Measurements from ENCODE around the gene XXYLT1. TPM values are rescaled to one million over a fixed set of nuclear protein-coding genes. Genes with fewer than 3 reads are reported as not detected.

The XXYLT1 gene
- total and polyA plus RNA-seq, 12 donors: 2.2 to 7.2 (median 3.6) TPM

GRCh38 chr3:195087328-195087727, 183.6 kb downstream of the XXYLT1 start:
- DNase-seq (no peak), ATAC-seq (peak in 2 of 8 donors; percentile 62 to 64)
- Histone ChIP-seq H3K27me3 (no peaks in the 10 kb centered on the region), H3K36me3 (no peaks in the 10 kb centered on the region), H3K9me3 (no peaks in the 10 kb centered on the region), H3K27ac (no peak overlapping the region), H3K4me1 (peaks cover 0 to 12% (median 8%) of the 10 kb centered on the region in 9 donors), H3K4me3 (peak overlapping the region in 6 of 10 donors; percentile 12 to 40 (median 28))
- TF ChIP-seq CTCF (IDR thresholded peaks at IDR 0.05): no peak
- intact Hi-C loops (cut with DNase I): loop anchor here in 1 of 10 donors (10.0 kb wide), 1 partner anchor 213 kb away; no protein-coding TSS in a partner anchor
- 53 to 94% methylated on average over 7 of the region's 7 CpGs for WGBS, 2 donors

- WGBS, 2 donors: 91 to 93% methylated on average over 13 of the region's 13 CpGs
- TF ChIP-seq CTCF (IDR thresholded peaks at IDR 0.05): no peak
- ATAC-seq: peak in 3 of 8 donors; percentile 23 to 56 (median 28)
- DNase-seq: no peak
- intact Hi-C loops (cut with DNase I): loop anchor here in 1 of 10 donors (10.0 kb wide), 1 partner anchor 212 kb away; no protein-coding TSS in a partner anchor
- Histone ChIP-seq H3K27ac (no peak overlapping the region), H3K9me3 (no peaks in the 10 kb centered on the region), H3K27me3 (no peaks in the 10 kb centered on the region), H3K4me3 (no peak overlapping the region), H3K36me3 (no peaks in the 10 kb centered on the region), H3K4me1 (peaks cover 2 to 16% (median 12%) of the 10 kb centered on the region in 9 donors)
Observed at GRCh38 chr3:195086885-195087284, 184.1 kb downstream of the XXYLT1 start.

GRCh38 chr3:195086341-195086740, 184.6 kb downstream of the XXYLT1 start:
- no peak overlapping the region for H3K4me3 ChIP-seq
- ATAC-seq (no peak), DNase-seq (no peak)
- peaks cover 8 to 22% (median 18%) of the 10 kb centered on the region in 9 donors for H3K4me1 ChIP-seq
- H3K9me3 ChIP-seq: no peaks in the 10 kb centered on the region
- no peak for TF ChIP-seq CTCF (IDR thresholded peaks at IDR 0.05)
- whole genome bisulfite sequencing, 2 donors: 96 to 98% methylated on average over 4 of the region's 4 CpGs
- no peaks in the 10 kb centered on the region for H3K27me3 ChIP-seq
- no peaks in the 10 kb centered on the region for H3K36me3 ChIP-seq
- intact Hi-C loops (cut with DNase I): loop anchor here in 1 of 10 donors (10.0 kb wide), 1 partner anchor 212 kb away; no protein-coding TSS in a partner anchor
- no peak overlapping the region for H3K27ac ChIP-seq

- H3K27me3 ChIP-seq: no peaks in the 10 kb centered on the region
- peaks cover 11 to 30% (median 26%) of the 10 kb centered on the region in 9 donors for H3K4me1 ChIP-seq
- H3K9me3 ChIP-seq: no peaks in the 10 kb centered on the region
- DNase-seq (no peak), ATAC-seq (no peak)
- H3K36me3 ChIP-seq: no peaks in the 10 kb centered on the region
- TF ChIP-seq CTCF (IDR thresholded peaks at IDR 0.05): no peak
- no peak overlapping the region for H3K27ac ChIP-seq
- no peak overlapping the region for H3K4me3 ChIP-seq
- 95% methylated on average over 21 of the region's 21 CpGs for WGBS, 2 donors
- intact Hi-C loops (cut with DNase I): loop anchor here in 1 of 10 donors (10.0 kb wide), 1 partner anchor 211 kb away; no protein-coding TSS in a partner anchor
Observed at GRCh38 chr3:195085356-195086130, 185.4 kb downstream of the XXYLT1 start.
